Fibroblast of pulmonary artery (primary cell): Measurements from ENCODE around the gene GOLGA6L2.
"Not testable (repeated sequence)": the region's sequence is repeated elsewhere in the genome, so short reads cannot be mapped to it uniquely, and the experiment has no call there.

Experiments
- DNase-seq: peaks from one replicate; pipeline ENCODE4 v3.0.0-alpha.2; 2010; ENCODE audit warnings: low read depth
- H3K4me3 ChIP-seq: replicated peaks from 2 replicates; pipeline ENCODE4 v1.5.1; 2011; ENCODE audit warnings: low read depth, mild to moderate bottlenecking, control low read depth, low read length, moderate library complexity
- TF ChIP-seq, protein P1 (sequence below): IDR thresholded peaks from 2 replicates; pipeline ENCODE4 v1.5.1; 2011; ENCODE audit warnings: mild to moderate bottlenecking, control low read depth, low read length, inconsistent platforms; ENCODE audit errors: missing control alignments

GOLGA6L2 gene

DNA sequence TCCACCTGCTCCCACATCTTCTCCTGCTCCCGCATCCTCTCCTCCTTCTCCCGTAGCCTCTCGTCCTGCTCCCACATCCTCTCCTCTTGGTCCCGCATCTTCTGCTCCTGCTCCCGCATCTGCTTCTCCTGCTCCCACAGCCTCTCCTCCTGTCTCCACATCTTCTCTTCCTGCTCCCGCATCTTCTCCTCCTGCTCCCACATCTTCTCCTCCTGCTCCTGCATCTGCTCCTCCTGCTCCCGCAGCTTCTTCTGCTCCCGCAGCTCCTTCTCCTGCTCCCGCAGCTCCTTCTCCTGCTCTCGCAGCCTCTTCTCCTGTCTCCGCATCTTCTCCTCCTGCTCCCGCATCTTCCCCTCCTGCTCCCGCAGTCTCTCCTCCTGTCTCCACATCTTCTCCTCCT lies 5.8 kb downstream of the GOLGA6L2 start:
- H3K4me3 ChIP-seq: no peak overlapping the region
- DNase-seq: no peak
- TF ChIP-seq, protein P1, sequence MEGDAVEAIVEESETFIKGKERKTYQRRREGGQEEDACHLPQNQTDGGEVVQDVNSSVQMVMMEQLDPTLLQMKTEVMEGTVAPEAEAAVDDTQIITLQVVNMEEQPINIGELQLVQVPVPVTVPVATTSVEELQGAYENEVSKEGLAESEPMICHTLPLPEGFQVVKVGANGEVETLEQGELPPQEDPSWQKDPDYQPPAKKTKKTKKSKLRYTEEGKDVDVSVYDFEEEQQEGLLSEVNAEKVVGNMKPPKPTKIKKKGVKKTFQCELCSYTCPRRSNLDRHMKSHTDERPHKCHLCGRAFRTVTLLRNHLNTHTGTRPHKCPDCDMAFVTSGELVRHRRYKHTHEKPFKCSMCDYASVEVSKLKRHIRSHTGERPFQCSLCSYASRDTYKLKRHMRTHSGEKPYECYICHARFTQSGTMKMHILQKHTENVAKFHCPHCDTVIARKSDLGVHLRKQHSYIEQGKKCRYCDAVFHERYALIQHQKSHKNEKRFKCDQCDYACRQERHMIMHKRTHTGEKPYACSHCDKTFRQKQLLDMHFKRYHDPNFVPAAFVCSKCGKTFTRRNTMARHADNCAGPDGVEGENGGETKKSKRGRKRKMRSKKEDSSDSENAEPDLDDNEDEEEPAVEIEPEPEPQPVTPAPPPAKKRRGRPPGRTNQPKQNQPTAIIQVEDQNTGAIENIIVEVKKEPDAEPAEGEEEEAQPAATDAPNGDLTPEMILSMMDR: no peak

DNA sequence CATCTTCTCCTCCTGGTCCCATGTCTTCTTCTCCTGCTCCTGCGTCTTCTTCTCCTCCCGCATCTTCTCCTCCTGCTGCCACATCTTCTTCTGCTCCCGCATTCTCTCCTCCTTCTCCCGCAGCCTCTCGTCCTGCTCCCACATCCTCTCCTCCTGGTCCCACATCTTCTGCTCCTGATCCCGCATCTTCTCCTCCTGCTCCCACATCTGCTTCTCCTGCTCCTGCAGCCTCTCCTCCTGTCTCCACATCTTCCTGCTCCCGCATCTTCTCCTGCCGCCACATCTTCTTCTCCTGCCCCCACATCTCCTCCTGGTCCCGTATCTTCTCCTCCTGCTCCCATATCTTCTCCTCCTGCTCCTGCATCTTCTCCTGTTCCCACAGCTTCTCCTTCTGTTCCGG lies 6.4 kb downstream of the GOLGA6L2 start:
- no peak overlapping the region for H3K4me3 ChIP-seq
- DNase-seq: no peak
- TF ChIP-seq, protein P1: no peak

DNA sequence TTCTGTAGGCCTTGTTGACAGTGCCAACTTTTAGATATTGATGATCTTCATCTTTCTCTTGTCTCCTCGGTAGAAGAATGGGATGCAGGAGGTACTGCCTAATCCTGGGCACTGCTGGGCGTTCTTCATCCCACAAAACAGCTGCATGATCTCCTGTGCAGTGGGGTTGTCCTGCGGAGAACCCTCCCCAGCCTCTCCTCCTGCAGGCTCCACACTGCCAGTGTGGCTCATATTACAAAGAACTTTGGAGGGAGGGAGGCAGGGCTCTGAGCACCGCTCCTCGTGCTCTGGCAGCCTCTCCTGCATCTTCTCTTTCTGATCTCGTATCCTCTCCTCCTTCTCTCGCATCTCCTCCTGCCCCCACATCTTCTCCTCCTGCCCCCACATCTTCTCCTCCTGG lies 7.5 kb downstream of the GOLGA6L2 start:
- TF ChIP-seq, protein P1: no peak
- no peak overlapping the region for H3K4me3 ChIP-seq
- DNase-seq: no peak

DNA sequence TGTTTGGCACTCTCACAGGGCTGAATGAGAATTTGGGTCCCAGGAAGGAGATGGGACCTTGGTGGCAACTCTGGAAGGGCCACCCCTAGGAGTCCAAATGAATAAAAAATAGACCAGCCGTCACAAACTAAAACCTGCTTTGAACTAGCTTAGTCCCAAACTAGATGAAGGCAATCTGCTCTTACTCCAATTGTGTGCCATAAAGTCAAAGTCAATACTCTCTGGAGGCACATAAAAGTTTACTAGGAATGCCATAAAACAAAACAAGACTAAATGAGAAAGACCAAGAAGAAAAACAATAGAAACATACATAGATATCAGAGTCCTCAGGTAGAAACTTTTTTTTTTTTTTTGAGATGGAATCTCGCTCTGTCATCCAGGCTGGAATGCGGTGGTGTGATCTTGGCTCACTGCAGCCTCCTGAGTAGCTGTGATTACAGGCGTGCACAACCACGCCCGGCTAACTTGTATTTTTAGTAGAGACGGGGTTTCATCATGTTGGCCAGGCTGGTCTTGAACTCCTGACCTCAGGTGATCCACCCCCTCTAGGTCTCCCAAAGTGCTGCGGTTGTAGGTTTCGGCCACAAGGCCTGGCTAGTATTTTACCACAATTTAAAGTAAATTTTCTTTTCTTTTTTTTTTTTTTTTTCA lies 8.1 kb downstream of the GOLGA6L2 start:
- TF ChIP-seq, protein P1: no peak
- no peak overlapping the region for H3K4me3 ChIP-seq
- DNase-seq: no peak

DNA sequence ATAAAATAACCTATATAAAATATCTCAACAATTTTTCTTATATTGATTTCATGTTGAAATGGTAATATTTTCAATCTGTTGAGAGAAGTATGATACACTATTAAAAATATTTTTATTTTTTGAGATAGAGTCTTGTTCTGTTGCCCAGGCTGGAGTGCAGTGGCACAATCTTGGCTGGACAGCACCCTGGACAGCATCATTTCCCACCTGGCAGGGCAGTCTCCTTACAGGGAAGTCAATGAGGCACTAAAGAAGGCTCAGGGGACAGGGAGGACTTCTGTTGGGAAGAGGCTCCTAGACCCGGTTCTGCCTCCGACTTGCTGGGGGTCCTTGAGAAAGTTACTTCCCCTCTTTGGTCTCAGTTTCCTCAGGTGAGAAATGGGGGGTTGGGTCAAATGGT lies 9.4 kb downstream of the GOLGA6L2 start:
- TF ChIP-seq, protein P1: no peak
- DNase-seq: no peak
- no peak overlapping the region for H3K4me3 ChIP-seq

DNA sequence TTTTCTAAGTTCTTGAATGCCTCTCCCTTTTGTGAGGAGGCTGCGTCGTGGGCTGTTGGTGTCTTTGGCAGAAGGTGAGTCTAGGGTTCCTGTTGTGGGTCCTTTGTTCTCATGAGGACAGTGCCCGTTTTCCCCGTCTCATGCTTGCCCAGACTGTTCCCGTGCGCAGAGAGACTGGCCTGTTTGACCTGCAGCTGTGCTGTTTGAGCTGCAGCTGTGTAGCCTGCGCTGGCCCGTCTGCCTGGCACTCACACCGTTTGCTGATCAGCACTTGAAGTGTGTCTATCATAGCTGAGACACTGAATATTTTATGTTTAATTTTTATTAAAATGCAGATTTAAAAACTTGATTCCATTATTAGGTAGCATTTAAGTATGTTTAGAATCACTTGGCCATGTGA lies 9.9 kb downstream of the GOLGA6L2 start:
- no peak overlapping the region for H3K4me3 ChIP-seq
- no peak for DNase-seq
- TF ChIP-seq, protein P1: no peak

DNA sequence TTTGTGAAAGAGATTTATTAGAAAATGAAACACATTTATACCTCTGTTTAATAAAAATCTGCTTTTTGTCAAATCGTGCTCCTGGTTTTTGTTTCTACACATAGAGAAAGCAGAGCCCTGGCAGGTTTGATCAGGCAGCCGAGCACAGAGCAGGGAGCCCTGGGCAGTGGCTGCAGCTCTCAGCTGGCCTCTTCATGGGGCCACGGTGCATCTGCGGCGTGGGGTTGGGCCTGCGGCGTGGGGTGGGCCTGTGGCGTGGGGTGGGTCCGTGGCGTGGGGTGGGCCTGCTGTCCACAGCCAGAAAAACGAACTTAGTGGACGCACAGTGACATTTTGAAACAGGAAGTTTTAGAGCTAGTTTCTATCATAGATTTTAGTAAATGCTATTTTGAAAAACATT lies 10.6 kb downstream of the GOLGA6L2 start:
- no peak overlapping the region for H3K4me3 ChIP-seq
- DNase-seq: no peak
- TF ChIP-seq, protein P1: no peak

DNA sequence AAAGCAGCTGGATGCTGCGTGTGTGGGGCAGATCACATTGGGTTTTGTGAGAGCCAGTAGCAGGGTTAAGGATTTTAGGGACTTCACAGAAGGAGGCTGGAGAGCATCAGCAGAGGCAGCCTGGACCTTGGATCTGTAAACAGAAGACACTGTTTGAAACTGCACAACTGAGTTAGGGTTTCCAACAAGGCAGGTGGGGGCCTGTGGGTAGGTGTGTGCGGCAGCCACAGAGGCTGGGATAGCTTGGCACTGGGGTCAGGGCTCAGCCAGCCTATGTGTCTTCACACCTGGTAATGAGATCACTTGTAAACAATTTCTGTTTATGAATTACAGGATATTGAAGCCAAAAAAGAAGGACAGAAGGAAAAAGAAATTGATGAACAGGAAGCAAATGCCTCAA lies 12.3 kb downstream of the GOLGA6L2 start:
- not testable (repeated sequence) for DNase-seq, H3K4me3 ChIP-seq

DNA sequence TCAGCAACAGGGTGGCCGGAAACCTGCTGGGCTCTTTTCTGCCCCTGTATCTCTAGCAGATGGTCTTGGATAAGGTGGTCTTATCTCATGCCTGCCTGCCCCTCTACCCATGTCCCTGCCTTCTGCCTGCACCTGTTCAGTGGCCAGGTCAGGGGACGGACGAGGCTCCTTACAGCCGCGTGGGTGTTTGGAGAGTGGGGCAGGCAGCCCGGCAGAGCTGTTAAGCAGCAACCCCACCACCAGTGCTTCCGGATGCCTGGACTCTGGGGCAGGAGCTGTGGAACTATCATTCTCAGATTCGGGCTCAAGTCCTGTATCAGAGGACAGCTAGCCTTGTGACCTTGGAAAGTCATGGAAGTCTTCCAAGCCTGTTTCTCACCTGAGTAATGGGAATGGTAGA lies 21.7 kb downstream of the GOLGA6L2 start:
- not testable (repeated sequence) for DNase-seq, H3K4me3 ChIP-seq
